ENCODE results near the gene TAS2R20. TPM values are rescaled to one million over a fixed set of nuclear protein-coding genes. Genes with fewer than 3 reads are reported as not detected.

The TAS2R20 gene
- total RNA-seq, 1 donor: 5.4 TPM

GRCh38 chr12:10965476-10965875 is 32.6 kb downstream of the TAS2R20 start:
- no peak overlapping the region for H3K27ac ChIP-seq (ENCODE audit: low read depth, low read length)
- no peak overlapping the region for H3K4me3 ChIP-seq (ENCODE audit: insufficient read depth, low read length)
- H3K27me3 ChIP-seq (ENCODE audit: insufficient read depth, low read length): no peaks in the 10 kb centered on the region
- H3K79me2 ChIP-seq (ENCODE audit: insufficient read depth, low read length): no peaks in the 10 kb centered on the region
- DNase-seq (ENCODE audit: insufficient read length, low spot score, missing footprints): no peak
- H2AFZ ChIP-seq (ENCODE audit: low read length): no peak overlapping the region
- H3K4me1 ChIP-seq (ENCODE audit: insufficient read depth, low read length): peaks cover 2% of the 10 kb centered on the region
- no peaks in the 10 kb centered on the region for H3K9me3 ChIP-seq (ENCODE audit: low read depth, low read length)
- no peak overlapping the region for H3K4me2 ChIP-seq (ENCODE audit: insufficient read depth, low read length)
- no peak for TF ChIP-seq CTCF (IDR thresholded peaks at IDR 0.05; ENCODE audit: extremely low read depth, low read depth, low read length)
- H3K36me3 ChIP-seq (ENCODE audit: insufficient read depth, low read length): no peaks in the 10 kb centered on the region
- no peaks in the 10 kb centered on the region for H4K20me1 ChIP-seq (ENCODE audit: insufficient read depth, low read length)

GRCh38 chr12:10960211-10960610 is 37.9 kb downstream of the TAS2R20 start:
- Histone ChIP-seq H2AFZ (ENCODE audit: low read length) (no peak overlapping the region), H3K27me3 (ENCODE audit: insufficient read depth, low read length) (no peaks in the 10 kb centered on the region), H4K20me1 (ENCODE audit: insufficient read depth, low read length) (peaks cover 4% of the 10 kb centered on the region), H3K36me3 (ENCODE audit: insufficient read depth, low read length) (no peaks in the 10 kb centered on the region), H3K9me3 (ENCODE audit: low read depth, low read length) (no peaks in the 10 kb centered on the region), H3K79me2 (ENCODE audit: insufficient read depth, low read length) (peaks cover 4% of the 10 kb centered on the region), H3K4me3 (ENCODE audit: insufficient read depth, low read length) (no peak overlapping the region), H3K27ac (ENCODE audit: low read depth, low read length) (no peak overlapping the region), H3K4me2 (ENCODE audit: insufficient read depth, low read length) (no peak overlapping the region), H3K4me1 (ENCODE audit: insufficient read depth, low read length) (no peaks in the 10 kb centered on the region)
- no peak for TF ChIP-seq CTCF (IDR thresholded peaks at IDR 0.05; ENCODE audit: extremely low read depth, low read depth, low read length)
- no peak for DNase-seq (ENCODE audit: insufficient read length, low spot score, missing footprints)

GRCh38 chr12:10959804-10960203 is 38.3 kb downstream of the TAS2R20 start:
- no peaks in the 10 kb centered on the region for H3K4me1 ChIP-seq (ENCODE audit: insufficient read depth, low read length)
- H2AFZ ChIP-seq (ENCODE audit: low read length): no peak overlapping the region
- H3K4me3 ChIP-seq (ENCODE audit: insufficient read depth, low read length): no peak overlapping the region
- TF ChIP-seq CTCF (IDR thresholded peaks at IDR 0.05; ENCODE audit: extremely low read depth, low read depth, low read length): no peak
- peaks cover 4% of the 10 kb centered on the region for H4K20me1 ChIP-seq (ENCODE audit: insufficient read depth, low read length)
- DNase-seq (ENCODE audit: insufficient read length, low spot score, missing footprints): no peak
- H3K27me3 ChIP-seq (ENCODE audit: insufficient read depth, low read length): no peaks in the 10 kb centered on the region
- no peak overlapping the region for H3K4me2 ChIP-seq (ENCODE audit: insufficient read depth, low read length)
- H3K27ac ChIP-seq (ENCODE audit: low read depth, low read length): no peak overlapping the region
- no peaks in the 10 kb centered on the region for H3K9me3 ChIP-seq (ENCODE audit: low read depth, low read length)
- H3K36me3 ChIP-seq (ENCODE audit: insufficient read depth, low read length): no peaks in the 10 kb centered on the region
- H3K79me2 ChIP-seq (ENCODE audit: insufficient read depth, low read length): peaks cover 4% of the 10 kb centered on the region

GRCh38 chr12:10957741-10958140 is 40.4 kb downstream of the TAS2R20 start:
- no peak overlapping the region for H2AFZ ChIP-seq (ENCODE audit: low read length)
- peaks cover 14% of the 10 kb centered on the region for H4K20me1 ChIP-seq (ENCODE audit: insufficient read depth, low read length)
- H3K27ac ChIP-seq (ENCODE audit: low read depth, low read length): no peak overlapping the region
- H3K4me1 ChIP-seq (ENCODE audit: insufficient read depth, low read length): no peaks in the 10 kb centered on the region
- H3K36me3 ChIP-seq (ENCODE audit: insufficient read depth, low read length): no peaks in the 10 kb centered on the region
- peaks cover 7% of the 10 kb centered on the region for H3K79me2 ChIP-seq (ENCODE audit: insufficient read depth, low read length)
- H3K9me3 ChIP-seq (ENCODE audit: low read depth, low read length): no peaks in the 10 kb centered on the region
- no peaks in the 10 kb centered on the region for H3K27me3 ChIP-seq (ENCODE audit: insufficient read depth, low read length)
- TF ChIP-seq CTCF (IDR thresholded peaks at IDR 0.05; ENCODE audit: extremely low read depth, low read depth, low read length): no peak
- no peak for DNase-seq (ENCODE audit: insufficient read length, low spot score, missing footprints)
- no peak overlapping the region for H3K4me3 ChIP-seq (ENCODE audit: insufficient read depth, low read length)
- no peak overlapping the region for H3K4me2 ChIP-seq (ENCODE audit: insufficient read depth, low read length)
